KG1 (cell line): ENCODE data around the gene SEPTIN6.
"Not testable (repeated sequence)": the region's sequence is repeated elsewhere in the genome, so short reads cannot be mapped to it uniquely, and the experiment has no call there.

ENCODE experiments used
- DNase-seq: peaks from one replicate; lab custom pipeline; 2025; lab: John Stamatoyannopoulos, UW

Gene SEPTIN6

GRCh38 chrX:119690921-119691716, 1.8 kb downstream of the SEPTIN6 start:
- DNase-seq = no peak

DNA sequence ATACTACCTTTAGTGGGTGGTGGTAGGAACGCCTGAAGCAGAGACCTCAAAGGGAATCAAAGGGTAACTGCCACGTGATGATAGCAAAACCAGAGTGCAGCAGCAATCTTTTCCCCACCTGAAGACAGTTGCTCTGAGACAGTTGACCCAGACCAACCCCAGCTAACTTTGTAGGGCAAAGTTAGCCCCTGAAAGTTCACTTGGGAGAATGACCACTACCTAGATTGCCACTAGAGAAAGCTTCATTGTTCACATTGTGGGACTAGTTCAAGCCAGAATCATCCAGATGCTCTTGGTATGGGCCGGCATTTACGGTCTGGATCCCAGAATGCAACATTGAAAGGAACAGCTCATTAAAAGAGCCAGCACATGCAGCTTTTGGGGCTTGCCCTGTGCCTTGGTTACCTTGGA, 4.1 kb downstream of the SEPTIN6 start:
- no peak for DNase-seq

DNA sequence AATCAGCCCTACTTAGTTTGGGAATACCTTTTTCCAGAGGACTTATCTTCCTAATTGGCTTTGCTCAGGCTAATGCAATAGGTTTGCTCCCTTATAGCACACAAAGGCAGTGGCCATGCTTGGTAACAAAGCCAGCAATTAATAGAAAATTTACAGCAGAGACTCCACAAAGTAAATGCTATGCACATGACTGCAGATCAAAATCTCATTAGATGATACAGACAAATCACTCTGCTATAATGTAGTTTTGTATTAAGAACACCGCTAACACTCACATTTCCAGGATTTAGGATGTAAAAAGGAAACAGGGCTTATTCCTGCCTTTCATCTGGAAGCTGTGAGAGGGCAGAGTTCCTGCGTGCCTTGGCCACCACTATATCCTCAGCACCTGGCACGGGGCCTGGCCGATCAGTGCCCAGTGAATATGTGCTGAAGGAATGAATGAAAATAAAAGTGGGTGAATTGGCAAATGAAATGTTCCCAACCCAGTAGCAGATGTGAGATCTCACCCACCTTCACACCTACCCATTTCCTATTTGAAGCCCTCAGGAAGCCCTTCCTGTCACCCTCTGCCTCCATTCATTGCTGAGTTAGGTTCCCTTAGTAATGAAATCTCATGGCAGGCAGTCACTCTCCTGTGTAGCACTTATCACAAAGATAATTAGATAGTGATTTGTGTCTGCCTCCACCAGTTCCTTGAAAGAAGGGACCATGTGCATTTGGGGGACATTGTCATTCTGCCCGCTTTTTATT, 5.1 kb downstream of the SEPTIN6 start:
- no peak for DNase-seq

- DNase-seq = no peak
Measured at GRCh38 chrX:119686087-119686691, 6.8 kb downstream of the SEPTIN6 start.

DNA sequence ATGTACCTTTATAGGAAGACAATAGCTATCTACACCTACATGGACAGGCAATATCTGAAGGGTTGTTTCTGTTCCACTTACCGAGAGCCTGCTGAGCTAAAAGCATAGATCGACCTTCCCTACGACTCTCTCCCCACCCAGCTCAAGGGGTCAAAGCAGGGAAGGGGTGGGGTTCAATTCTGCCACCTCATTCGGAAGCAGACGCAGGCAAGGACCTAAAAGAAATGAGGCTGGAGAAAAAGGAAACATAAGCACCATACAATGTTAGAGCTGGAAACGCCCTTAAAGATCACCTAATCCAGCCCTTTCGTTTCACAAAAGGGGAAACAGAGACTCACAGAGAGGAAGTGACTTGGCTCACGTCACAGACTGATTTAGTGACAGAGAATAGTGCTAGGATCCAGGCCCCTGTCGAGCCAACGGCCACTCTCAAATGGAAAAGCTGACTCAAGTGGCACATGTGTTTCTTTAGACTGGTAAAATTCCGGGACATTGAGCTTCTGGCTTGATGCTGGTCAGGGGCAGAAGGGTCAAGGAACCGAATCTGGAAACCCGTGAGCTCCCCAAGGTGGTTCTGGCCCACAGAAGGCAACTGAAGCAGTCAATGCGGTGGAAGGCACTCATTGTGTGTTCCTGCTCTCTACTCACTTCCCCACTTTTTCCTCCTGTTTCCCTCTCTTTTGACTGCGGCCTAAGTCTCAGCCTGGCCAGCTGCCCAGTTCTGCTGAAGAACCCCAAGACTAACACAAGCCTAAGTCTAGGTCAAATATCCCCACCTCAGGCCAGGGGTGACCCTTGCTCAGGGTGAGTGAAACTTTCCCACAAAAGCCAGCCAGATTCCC, 7.5 kb downstream of the SEPTIN6 start:
- peak; percentile 6 for DNase-seq

- no peak for DNase-seq
Measured at GRCh38 chrX:119684916-119685224, 8.1 kb downstream of the SEPTIN6 start.

GRCh38 chrX:119684312-119684711, 8.7 kb downstream of the SEPTIN6 start:
- not testable (repeated sequence) for DNase-seq

- no peak for DNase-seq
Measured at GRCh38 chrX:119682019-119682989, 10.7 kb downstream of the SEPTIN6 start.

DNA sequence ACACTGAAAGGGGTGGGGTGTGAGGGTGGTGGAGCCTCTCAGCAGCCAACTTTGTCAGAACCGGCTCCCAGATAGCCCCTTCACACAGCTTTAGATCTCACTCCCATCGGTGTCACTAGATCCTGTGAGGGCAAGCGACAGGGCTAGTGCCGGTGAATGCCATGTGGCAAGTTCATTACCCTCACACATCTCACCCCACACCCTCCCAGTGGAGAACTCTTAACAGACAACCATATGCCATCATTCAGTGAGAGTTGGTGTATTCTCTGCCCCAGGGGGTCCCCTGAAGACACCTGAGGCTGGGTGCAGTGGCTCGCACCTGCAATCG, 15.3 kb downstream of the SEPTIN6 start:
- DNase-seq = no peak

DNA sequence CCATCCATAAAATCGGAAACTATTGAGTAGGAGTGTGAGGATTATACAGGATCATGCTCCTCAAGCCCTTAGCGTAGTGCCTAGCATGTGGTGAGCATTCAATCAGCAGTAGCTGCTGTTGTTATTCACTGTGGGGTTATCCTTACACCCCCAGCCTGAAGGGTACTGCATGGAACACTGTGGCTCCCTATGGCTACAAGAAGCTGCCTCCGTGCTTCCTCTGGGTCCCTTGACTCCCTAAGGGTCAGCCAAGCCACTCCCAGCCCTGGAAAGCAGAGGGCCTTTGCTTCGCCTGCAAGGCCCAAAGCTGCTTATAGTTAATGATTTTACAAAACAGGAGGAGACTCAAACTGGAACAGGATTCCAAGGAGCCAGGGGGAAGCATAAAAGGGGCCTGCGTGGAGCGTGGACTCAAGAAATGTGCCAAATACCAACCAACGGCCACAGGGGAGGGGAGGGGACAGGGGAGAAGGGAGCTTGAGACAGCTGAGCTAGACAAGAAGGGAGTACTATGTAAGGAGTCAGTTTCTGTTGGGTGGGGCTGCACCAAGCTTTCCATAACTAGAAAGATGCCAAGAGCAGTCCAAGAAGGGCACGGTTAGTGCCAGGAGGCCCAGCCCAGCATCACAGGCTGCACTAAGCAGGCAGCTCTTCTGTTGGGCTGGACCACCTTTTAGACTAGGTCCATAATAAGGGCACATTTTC, 15.9 kb downstream of the SEPTIN6 start:
- no peak for DNase-seq

DNA sequence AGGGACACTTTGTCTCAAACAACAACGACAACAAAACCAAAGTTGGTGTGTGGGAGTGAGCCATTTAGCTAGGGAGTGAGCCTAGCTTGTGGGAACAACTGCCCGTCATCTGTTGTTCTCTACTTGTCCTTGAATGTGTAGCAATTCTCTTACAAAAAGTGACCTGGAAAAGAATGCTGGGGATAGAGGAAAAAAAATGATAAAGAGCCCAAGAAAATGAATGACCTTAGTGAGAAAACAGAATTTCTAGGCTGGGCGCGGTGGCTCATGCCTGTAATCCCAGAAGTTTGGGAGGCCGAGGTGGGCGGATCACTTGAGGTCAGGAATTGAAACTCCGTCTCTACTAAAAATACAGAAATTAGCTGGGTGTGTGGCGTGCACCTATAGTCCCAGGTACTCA, 19.6 kb downstream of the SEPTIN6 start:
- no peak for DNase-seq

DNA sequence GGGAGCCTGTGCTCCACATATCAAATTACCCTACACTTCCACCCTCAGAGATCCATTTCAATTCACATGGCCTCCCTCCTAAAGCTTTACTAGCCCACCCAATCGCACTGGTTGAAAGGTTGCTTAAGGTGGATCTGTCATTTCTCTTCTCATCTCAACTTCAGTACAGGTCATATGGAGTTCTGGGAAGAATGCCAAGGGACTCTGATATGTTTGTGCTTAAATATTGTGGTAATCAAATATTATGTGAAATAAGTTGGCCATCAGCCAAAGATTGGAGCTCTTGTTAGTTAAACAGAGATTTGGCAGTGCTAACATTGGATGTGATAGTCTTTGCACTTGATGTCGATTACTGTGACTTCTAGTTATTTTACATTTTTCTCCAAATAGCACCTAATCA, 20.5 kb downstream of the SEPTIN6 start:
- DNase-seq = no peak

- DNase-seq = no peak
Measured at GRCh38 chrX:119669424-119670037, 23.4 kb downstream of the SEPTIN6 start.

DNA sequence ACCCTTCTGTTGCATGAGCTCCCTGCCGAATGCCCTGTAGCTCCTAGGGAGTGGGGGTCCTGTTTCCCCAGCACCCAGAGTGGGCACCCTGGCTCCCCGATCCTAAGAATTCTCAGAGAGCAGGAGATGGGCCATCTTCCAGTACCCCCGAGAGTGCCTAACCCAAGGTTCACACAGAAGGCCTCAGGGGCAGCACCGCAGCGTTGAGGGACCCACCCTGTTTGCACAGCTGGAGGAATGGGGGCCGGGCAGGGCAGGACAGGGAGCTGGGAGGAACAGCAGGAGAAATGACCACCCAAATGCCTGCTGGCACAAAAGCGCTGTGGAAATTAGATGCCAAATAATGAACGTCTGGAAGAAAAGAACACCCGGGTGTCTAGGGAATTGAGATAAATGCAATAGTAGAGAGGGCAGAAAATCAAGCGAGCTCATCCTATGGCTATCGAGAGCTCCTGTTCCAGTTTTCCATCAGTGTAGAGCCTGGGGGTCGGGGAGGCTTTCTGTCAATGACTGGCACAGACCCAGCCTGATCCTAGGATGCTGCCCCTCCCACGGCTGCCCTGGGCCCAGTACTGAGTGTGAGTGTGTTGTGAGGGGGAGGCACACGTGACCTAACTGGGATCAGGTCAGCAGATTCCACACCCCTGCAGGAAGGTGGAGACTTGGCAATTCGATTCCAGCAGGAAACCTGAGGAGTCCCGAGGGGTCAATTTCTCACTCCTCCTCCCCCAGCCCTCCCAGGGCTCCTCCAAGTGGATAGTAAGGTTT, 25.7 kb downstream of the SEPTIN6 start:
- DNase-seq = no peak

DNA sequence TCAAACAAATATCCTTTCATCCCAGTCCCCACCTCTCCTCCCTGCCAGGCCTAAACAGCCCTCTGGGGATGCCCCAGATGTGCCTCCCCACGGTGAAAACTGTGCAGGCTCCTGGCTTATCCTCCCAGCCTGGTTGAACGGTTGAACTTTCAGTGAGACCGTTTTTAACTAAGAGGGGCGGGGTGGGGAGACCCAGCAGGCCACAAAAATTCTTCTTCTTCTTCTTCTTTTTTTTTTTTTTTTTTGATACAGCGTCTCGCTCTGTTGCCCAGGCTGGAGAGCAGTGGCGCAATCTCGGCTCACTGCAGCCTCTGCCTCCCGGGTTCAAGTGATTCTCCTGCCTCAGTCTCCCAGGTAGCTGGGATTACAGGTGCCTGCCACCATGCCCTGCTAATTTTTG, 28.1 kb downstream of the SEPTIN6 start:
- not testable (repeated sequence) for DNase-seq

GRCh38 chrX:119661486-119661885, 31.5 kb downstream of the SEPTIN6 start:
- no peak for DNase-seq

GRCh38 chrX:119659522-119659921, 33.4 kb downstream of the SEPTIN6 start:
- DNase-seq = no peak

GRCh38 chrX:119655125-119655524, 37.8 kb downstream of the SEPTIN6 start:
- DNase-seq = no peak

DNA sequence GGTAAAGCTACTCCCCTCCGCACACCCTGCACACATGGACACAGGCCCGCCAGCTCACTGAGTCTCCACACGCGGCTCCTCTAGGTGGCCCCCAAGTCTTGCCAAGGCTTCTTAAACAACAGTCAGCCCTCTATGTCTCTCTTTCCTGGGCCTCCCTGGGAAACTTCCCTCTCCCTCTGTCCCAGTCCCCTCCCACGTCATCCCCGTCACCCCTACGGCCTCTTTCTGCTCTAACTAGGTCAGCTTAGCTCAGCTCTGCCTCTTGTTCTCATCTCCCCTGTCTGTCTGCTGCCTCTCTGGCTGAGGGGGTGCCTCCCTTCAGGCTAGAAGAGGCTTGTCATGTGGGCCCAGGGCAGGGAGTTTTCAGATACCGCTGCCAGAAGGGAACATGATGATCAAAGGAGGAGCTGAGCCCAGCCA, 38.8 kb downstream of the SEPTIN6 start:
- DNase-seq = no peak
